H1 (cell line): ENCODE data around the gene CALD1. TPM values are rescaled to one million over a fixed set of nuclear protein-coding genes. Genes with fewer than 3 reads are reported as not detected.

Source experiments
- CEBPB ChIP-seq: IDR thresholded peaks from 2 replicates; pipeline ENCODE4 v1.6.1; 2012; ENCODE audit warnings: low read depth, low read length
- CHD1 ChIP-seq: IDR thresholded peaks from 2 replicates; pipeline ENCODE4 v1.6.1; 2012; ENCODE audit warnings: low read depth, low read length, improper control_type of control experiment
- CHD7 ChIP-seq: fragments of 300-600 bp; sonication (generic); IDR thresholded peaks from 2 replicates; pipeline ENCODE4 v1.7.1; 2012; ENCODE audit warnings: low read length, moderate library complexity, mild to moderate bottlenecking, inconsistent platforms; ENCODE audit not compliant: insufficient replicate concordance
- CTBP2 ChIP-seq: IDR thresholded peaks from 2 replicates; pipeline ENCODE4 v1.7.0; 2011; ENCODE audit warnings: borderline replicate concordance, mild to moderate bottlenecking, moderate library complexity, mixed read lengths, low read length; ENCODE audit not compliant: insufficient read depth, insufficient read length
- GABPA ChIP-seq: IDR thresholded peaks from 2 replicates; pipeline ENCODE4 v1.6.1; 2011; ENCODE audit warnings: mild to moderate bottlenecking, low read length, moderate library complexity, borderline replicate concordance; ENCODE audit not compliant: insufficient read depth
- JUN ChIP-seq: IDR thresholded peaks from 2 replicates; pipeline ENCODE4 v1.6.1; 2011; ENCODE audit warnings: low read depth, mild to moderate bottlenecking, improper control_type of control experiment, low read length
- JUND ChIP-seq: IDR thresholded peaks from 2 replicates; pipeline ENCODE4 v1.6.1; 2011; ENCODE audit warnings: mild to moderate bottlenecking, improper control_type of control experiment, low read length
- SP2 ChIP-seq: IDR thresholded peaks from 2 replicates; pipeline ENCODE4 v1.6.1; 2012; ENCODE audit warnings: mild to moderate bottlenecking, low read length, inconsistent platforms
- SP4 ChIP-seq: IDR thresholded peaks from 2 replicates; pipeline ENCODE4 v1.6.1; 2012; ENCODE audit warnings: low read length, inconsistent platforms
- SRF ChIP-seq: IDR thresholded peaks from 2 replicates; pipeline ENCODE4 v1.6.1; 2011; ENCODE audit warnings: mild to moderate bottlenecking, low read depth, low read length, moderate library complexity
- TAF1 ChIP-seq: IDR thresholded peaks from 2 replicates; pipeline ENCODE4 v1.6.1; 2011; ENCODE audit warnings: mild to moderate bottlenecking, low read depth, low read length
- TAF7 ChIP-seq: optimal IDR thresholded peaks from 2 replicates; pipeline ENCODE3; 2011; ENCODE audit warnings: low read depth, mild to moderate bottlenecking, inconsistent platforms, low read length, moderate library complexity, borderline replicate concordance
- polyA plus RNA-seq, 7 experiments: library from polyadenylated mRNA; depleted of rRNA in 3 of 7; stranded (reverse) in 5 of 7; unstranded in 2 of 7; fragments of >200 nt in 5 of 7; fragments of 200-250 nt in 2 of 7; gene quantifications; 1 replicate in 5 of 7; 2 replicates in 1 of 7; 4 replicates in 1 of 7; pipeline versions ENCODE4 v1.2.1 to v1.2.3, GENCODE V29; 2011 to 2013; ENCODE audit warnings: missing spikeins in 2 of 7, mixed read lengths in 2 of 7
- total RNA-seq: library from RNA; stranded (reverse); fragmentation: NEBNext Ultra II Directional; extraction: Animal tissue kit (Norgen Biotek cat#: 25700); gene quantifications from 2 replicates; pipeline ENCODE4 v1.2.1, GENCODE V29; 2021
- TF ChIP-seq, protein P1 (sequence below): IDR thresholded peaks from 2 replicates; pipeline ENCODE4 v1.6.1; 2012; ENCODE audit warnings: inconsistent platforms

CALD1 gene
- total and polyA plus RNA-seq, 2 of the 8 experiments (the other 6 are each of a cell fraction or from before 2014, with no cell fraction given), result 34.3 to 177 TPM

DNA sequence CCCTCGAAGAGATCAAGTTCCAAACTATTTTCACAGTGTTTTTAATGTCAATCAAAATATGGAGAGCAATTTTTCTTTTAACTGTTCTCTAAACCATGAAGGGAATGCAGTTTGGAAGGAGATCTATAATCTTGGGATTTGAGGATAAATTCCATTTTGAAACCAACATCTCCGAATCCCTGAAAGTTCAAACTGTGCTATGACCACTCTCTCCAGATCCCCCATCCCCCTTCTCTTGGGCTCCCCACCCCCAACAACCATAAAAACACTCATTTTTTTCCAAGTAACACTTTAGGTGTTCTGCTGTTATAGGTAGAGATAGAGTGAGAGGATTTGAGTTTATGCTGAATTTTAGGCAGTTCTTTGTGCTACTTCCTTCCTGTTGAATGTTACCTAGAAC is 1.7 kb downstream of the CALD1 start (continued):
- TF ChIP-seq CHD7, result no peak
- no peak for TF ChIP-seq SP4
- no peak for TF ChIP-seq GABPA
- TF ChIP-seq CEBPB, result no peak
- no peak for TF ChIP-seq TAF7
- TF ChIP-seq SP2, result no peak
- TF ChIP-seq CHD1, result no peak
- TF ChIP-seq TAF1, result no peak
- TF ChIP-seq CTBP2, result no peak
- TF ChIP-seq JUN, result no peak
- no peak for TF ChIP-seq JUND
- no peak for TF ChIP-seq SRF
- TF ChIP-seq, protein P1, sequence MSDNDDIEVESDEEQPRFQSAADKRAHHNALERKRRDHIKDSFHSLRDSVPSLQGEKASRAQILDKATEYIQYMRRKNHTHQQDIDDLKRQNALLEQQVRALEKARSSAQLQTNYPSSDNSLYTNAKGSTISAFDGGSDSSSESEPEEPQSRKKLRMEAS, result no peak
